Activated gamma-delta T cell treated with anti-CD3 and anti-CD28 coated beads, Interleukin-2, amount 50 U/mL, for 16 hours (primary cell): Measurements from ENCODE around the gene TCF12.
"Not testable (repeated sequence)": the region's sequence is repeated elsewhere in the genome, so short reads cannot be mapped to it uniquely, and the experiment has no call there.

ENCODE experiments used
- DNase-seq: peaks from one replicate; pipeline ENCODE4 v3.0.0-alpha.2; 2020; ENCODE audit warnings: low read depth

Gene TCF12

DNA sequence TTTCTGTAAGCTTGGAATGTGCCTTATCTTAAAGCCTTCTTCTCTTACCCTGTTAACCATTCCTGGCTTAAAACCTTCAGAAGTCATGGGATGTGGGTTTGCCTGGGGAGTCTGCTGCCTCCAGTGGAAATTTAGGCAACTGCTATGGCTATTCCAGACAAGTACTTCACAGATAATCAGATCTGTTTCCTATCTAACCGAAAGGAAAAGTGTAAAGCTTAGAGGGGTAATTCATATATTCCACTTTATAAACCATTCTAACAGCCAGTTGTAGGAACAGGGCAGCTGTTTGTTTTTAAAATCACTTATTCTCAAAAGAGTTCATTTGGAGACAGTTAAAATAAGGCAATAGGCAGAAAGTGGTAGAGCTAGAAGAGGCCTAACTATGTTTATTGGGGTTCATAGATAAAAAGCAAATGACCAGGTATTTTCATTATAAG lies 219.9 kb downstream of the TCF12 start:
- DNase-seq: no peak

DNA sequence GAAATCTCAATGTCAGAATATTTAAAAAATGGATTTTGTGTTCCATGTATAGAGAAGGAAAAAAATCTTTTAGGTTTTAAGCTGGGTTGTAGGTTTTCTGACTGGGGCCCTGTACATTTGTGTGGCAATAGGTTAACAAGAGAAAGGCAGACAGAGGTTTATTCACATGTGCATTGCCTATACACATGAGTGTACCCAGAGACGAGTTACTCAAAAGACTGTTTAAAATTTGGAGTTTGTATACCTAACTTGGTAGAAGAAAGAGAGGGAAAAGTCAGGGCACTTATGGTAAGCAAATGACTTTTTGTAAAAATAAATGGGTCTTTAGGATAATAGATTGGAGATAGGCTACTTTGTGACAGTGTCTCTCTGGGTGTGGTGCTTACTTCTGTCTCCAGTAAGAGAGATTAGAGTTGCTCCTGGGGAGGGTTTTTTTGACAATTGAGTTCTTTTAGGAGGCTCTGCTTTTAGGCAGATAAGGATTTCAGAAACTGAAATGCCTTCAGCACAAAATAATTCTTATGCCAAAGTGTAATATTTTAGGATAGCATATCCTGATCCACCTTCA lies 225.2 kb downstream of the TCF12 start:
- no peak for DNase-seq

DNA sequence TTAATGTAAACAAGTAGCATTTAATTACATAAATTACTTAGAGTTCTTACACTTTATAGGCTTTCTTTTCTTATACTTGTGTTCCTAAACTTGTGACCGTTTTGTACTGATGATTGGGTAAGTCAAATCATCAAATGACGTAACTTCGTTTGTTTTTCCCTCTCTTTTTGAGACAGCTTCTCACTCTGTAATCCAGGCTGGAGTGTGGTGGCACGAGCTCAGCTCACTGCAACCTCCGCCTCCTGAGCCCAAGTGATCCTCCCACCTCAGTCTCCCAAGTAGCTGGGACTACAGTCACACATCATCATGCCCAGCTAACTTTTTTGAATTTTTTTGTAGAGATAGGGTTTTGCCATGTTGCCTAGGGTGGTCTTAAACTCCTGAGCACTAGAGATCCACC lies 226.0 kb downstream of the TCF12 start:
- DNase-seq: no peak

DNA sequence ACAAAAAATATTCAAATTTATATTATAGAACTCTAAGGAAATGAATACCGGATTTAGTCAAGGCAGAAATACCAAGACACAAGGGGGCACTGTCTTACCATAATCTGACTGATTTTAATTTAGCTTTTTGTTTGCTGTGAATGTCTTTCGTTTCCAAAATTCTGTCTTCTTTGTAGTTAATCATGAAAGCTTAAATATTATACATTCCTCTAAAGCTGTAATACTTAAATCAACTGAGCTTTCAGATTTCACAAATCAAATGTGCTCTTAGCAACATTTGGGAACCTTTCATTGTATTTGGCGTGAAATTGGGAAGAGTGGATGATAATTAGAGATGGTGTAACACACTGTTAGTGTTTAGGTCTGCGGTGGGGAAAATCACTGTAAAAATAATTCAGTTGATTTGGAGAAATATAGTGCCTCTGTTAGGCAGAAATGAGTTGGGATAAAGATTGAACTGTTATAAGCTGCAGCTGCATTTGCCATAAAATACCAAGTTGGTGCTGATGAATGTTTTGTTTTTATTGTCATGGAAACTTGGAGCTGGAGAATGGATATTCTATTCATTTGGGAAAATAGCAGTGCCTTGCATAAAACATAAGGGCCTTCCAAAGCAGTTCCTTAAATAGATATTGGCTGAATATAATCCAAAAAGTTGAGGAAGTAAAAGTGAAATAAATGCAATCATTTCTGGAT lies 228.2 kb downstream of the TCF12 start:
- DNase-seq: no peak

DNA sequence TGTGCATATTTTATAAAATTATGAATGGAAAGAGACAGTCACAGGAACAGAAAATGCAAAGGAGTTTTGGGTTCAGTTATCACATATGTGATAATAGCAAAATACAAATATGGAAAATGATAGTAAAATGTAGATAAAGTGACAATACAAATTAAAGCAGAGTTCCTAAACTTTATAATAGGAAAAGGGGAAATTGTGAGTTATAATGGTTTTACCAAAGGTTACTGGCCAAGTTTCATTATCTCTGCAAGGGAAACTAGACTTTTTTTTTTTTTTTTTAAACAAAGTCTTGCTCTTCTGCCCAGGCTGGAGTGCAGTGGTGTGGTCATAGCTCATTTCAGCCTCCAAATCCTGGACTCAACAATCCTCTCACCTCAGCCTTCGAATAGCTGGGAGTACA lies 229.2 kb downstream of the TCF12 start:
- no peak for DNase-seq

DNA sequence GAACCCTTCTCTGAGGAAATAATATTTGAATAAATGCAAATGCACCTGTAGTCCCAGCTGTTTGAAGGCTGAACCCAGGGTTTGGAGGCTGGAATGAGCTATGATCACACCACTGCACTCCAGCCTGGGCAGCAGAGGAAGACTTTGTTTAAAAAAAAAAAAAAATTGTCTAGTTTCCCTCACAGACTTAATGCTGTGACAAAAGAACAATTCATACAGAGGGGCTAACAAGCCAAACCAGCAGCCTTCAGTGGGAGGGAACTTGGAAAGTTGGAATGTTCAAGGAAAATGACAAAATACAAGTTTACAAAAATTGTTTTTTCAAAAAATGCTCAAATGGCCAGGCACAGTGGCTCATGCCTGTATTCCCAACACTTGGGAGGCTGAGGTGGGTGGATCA lies 229.8 kb downstream of the TCF12 start:
- DNase-seq: no peak

DNA sequence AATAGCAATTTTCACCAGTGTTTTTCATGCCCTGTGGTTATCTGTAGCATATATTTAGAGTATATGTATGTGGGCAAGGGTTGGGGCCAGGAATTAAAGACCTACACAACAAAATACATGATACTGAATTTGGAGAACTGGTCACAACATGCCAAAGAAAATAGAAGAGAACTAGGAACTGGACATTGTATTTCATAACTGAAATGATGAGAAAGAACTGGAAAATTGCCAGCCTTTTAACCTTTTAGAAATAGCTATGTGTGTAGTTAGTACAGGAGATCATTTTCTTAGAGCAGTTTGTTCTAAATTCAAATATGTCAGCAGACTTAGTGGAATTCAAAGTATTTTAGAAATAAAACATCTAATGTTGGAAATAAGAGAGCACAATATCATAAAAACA lies 230.8 kb downstream of the TCF12 start:
- no peak for DNase-seq

DNA sequence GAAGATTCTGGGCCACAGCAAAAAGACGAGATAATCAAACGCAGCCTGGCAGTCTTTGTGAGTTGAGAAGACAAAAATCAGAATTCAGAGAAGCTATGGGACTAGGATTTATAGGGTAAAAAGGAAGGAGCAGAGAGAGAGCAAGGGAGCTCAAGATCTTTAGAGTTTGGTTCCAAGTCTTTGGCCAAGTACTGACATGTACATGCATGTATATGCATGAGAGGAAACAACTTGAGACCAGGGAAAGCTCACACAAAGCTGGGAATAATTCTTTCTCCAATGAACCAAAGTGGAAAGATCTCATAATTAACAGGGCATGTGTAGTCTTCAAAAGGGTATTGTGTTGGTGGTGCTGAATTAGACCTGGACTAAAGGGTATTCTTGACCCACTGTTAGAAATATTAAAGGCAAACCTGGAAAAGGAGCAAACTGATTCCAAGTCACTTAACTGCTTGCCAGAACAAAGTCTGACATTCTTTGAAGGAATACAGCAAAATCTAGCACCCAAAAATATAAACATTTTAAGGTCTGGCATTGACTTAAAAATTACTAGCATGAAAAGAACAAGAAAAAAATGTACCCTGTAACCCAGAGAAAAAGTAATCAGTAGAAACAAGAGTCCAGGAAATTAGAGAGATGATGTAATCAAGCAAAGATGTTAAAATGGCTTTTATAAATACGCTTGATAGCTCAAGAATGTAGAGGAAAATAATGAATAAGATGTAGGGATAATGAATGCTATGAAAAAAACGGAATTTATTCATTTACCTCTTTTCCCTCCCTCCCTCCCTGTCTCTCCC lies 231.8 kb downstream of the TCF12 start:
- DNase-seq: no peak

DNA sequence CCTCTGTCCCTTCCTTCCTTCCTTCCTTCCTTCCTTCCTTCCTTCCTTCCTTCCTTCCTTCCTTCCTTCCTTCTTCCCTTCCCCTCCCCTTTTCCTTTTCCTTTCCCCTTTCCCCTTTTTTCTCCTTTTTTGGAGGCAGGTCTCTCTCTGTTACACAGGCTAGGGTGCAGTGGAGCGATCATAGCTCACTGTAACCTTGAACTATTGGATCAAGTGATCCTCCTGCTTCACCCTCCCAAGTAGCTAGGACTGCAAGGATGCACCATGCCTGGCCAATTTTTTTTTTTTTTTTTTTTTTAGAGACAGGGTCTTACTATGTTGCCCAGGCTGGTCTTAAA lies 232.4 kb downstream of the TCF12 start:
- DNase-seq: not testable (repeated sequence)

DNA sequence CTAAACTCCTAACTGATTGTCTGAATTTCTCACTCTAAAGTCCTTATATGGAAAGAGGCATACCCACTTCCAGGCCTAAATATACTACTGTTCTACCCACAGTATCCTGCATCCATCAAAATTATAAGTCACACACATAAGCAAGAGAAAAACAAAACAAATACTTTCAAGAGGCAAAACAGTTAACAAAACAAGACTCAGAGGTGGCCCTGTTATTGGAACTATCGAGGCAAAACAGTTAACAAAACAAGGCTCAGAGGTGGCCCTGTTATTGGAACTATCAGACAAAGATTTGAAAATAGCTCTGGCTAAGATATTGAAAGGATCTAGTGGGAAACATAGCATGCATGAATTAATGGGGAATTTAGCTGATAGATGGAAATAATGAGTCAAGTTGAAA lies 233.7 kb downstream of the TCF12 start:
- no peak for DNase-seq

DNA sequence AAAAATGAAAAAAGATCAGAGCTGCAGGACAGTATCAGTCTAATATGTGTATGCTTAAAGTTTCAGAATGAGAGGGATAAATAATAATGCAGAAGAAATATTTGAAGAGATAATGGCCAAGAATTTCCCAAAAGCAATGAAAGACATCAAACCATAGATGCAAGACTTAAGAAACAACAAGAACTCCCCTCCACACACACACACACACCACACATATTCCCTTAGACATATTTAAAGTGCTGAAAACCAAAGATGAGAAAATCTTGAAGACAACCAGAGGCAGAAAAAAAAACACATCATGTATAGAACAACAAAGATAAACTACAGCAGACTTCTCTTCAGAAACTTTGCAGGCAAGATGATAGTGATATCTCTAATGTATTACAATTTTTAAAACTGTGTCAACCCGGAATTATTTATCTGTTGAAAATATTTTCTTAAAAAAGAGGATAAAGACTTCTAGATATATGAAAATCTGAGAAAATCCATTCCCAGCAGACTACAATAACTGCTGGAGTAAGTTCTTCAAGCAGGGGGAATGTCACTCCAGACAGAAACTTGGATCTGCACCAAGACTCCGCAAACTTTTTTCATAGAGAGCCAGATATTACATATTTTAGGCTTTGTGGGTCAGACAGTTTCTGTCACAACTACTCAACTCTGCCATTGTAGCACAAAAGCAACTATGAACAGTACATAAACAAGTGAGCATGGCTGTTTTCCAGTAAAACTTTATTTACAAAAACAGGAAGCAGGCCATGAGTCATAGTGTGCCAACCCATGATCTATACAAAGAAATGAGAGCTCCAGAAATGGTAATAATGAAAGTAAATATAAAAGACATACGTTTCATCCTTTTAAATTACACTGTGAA lies 234.5 kb downstream of the TCF12 start:
- no peak for DNase-seq

DNA sequence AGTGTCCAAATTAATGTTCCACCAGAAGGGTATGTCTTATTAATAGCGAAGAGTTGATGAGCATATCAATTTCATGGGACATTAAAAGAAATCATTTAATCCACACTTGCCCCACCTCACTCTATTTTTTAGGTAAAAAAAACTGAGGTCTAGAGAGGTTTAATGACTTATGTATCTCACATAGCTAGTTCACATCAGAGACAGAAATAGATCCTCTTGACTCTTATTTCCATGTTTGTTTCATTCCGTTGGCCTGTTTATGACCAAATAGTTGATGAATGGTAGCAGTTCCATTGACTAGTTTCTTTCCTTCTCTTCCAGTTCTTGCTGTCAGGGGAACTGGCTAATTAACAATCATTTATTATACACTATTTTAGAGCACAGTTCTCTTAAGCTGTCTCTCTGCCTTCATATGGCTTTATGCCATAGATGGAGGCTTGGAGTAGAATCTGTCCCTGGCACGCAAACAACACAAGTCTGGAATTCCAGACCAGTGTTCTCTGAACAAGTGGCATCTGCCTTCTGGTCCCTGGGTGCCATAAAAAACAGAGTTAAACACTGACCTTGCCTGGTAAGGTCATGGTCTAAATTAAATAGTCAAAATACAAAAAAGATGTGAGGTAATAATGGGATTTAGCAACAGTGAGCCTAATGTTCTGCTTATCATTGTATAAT lies 237.9 kb downstream of the TCF12 start:
- no peak for DNase-seq

DNA sequence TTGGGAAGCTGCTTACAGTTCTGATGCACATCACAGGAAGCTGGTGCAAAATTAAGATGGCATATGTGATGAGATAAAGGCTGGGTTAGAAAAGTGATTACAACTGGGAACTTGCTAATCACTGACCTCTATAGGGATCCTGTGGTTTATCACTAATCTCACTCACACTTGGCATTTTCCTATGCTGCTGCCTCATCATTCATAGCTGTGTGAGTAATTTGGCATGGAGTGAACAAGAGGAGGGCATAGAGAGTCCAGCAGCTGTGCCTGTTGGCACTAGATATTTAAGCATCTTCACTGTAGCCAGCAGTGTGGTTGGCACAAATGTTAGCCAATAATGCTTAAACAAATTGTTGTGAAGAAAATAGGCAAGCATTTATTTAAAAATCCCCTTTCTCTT lies 240.1 kb downstream of the TCF12 start:
- DNase-seq: no peak

DNA sequence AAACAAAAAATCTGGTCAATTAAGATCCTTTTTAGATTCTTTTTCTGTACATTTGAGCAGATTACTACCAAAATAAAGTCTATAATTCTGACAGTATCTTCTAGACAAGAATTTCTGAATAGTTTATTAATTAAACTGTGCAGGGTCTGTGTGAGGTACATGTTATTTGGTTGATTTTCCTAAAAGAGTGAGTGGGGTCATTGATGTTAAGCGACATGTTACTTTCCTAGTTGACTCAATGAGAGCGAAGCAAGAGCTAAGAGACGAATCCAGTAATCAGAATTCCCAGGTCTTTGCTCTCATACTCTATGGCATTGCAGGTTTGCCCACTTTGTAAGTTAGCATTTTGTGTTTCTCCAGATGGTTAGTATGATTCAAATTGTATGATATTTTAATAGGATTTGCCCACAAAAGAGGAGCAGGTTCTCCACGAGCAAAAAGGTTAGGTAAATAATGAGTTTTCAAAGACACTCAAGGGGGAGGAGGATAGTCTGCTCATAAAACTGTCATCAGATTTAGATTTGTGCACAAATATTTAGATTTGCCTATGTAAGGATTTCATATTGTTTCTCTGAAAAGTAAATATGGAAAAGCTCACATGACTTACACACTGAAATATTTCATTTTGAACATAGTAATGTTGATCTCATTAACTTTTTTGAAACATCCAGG lies 240.7 kb downstream of the TCF12 start:
- no peak for DNase-seq

DNA sequence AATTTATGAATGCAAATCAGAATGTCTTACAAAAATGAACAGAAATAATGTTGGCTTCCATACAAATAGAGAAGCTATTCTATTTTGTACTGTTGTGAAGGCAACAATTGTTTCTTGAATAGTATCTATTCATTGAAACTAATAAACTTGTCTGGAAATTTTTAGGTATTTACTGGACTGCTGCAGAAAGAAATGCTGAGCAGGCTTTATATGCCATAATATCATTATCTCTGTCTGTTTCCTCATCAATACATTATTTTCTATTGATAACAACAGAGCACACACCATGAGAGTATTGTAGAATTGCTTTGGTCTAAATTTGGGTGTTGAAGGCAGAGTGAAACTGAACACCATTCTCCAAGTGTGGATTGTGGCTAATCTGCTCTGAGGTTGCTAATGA lies 241.3 kb downstream of the TCF12 start:
- DNase-seq: no peak

DNA sequence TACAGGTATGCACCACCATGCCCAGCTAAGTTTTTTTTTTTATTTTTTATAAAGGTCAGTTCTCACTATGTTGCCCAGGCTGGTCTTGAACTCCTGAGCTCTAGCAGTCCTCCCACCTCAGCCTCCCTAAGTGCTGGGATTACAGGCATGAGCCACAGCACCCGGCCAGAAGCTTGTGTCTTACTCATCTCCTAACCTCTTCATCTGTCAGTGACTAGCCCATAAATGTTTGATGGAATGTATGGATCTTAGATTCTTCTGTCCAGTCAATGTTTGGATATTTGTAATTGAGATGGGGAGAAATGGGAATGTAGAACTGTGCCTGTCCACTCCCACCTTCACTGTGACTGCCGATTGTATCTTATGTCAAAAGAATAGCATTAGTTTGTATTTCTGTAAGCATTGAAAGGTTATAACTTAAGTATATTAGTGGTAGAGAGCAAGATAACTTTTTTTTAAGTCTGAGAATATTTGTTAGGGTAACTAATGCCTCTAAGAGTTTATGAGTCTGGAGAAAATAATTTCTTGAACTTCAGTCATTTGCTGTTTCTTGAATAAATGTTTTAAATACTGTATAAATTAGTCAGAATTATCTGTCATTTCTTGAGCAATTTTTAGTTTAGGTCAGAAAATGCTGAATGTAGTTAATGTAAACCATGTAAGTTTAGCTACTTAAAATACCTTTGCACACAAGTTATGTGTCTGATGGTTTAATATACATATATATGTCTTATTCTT lies 242.5 kb downstream of the TCF12 start:
- no peak for DNase-seq

DNA sequence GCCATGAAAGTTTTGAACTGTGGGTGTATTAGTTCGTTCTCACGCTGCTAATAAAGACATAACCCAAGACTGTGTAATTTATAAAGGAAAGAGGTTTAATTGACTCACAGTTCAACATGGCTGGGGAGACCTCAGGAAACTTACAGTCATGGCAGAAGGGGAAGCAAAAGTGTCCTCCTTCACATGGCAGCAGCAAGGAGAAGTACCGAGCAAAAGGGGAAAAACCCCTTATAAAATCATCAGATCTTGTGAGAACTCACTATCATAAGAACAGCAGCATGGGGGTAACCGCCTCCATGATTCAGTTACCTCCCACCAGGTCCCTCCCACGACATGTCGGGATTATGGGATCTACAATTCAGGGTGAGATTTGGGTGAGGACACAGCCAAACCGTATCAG lies 245.8 kb downstream of the TCF12 start:
- DNase-seq: not testable (repeated sequence)

DNA sequence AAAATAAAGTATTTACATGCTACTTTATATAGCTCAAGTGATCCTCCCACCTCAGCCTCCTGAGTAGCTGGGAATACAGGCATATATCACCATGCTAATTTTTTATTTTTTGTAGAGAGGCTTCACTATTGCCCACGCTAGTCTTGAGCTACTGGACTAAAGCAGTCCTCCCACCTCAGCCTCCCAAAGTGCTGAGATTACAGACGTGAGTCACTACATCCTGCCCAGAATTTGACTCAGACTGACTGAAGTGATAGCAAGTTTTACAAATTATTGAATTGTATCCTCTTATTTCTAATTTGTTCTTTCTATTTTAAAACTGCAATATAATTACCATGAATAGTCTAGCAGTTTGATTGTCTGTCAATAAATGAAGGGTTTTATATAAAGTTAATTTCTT lies 247.5 kb downstream of the TCF12 start:
- no peak for DNase-seq

DNA sequence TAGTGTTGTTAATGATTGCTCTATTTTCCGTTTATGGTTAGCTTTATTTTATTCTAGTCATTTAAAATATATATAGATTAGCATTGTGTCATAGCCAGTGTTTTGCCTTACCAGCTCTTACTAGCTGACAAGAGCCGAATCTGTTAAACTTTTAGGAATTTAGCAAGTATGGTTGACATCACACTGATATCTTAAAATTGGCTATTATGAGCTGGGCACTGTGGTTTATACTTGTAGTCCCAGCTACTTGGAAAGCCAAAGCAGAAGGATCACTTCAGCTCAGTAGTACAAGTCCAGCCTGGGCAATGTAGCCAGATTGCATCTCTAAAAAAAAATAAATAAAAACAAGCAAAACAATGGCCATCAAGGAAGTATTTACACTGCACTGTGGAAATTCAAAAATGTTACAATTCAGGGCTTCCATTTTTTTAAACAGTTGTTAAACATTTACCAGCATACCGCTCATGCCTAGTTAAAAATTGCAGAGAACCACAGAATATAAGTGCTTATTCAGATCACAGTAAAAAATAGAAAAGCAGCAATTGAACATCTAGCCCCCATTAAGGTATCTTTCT lies 249.5 kb downstream of the TCF12 start:
- no peak for DNase-seq

DNA sequence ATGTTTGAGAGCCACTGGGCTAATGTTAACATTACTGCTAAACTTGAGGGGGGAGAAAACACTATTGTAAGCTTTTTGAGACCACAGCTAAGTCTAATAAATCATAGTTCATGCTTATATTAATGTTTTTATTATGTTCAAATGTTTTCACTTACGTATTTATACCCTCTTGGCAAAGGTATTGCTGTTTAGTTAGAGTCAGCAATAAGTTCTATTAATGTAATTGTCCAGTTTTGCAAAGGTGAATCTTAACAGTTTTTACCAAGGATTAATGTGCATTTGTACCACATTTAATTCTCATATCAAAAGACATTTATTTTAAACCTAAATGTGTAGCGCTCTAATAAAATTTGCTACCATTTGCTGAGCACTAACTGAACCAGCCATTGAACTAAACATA lies 251.2 kb downstream of the TCF12 start:
- no peak for DNase-seq
